Measurements from ENCODE around the gene IFNLR1. TPM values are rescaled to one million over a fixed set of nuclear protein-coding genes. Genes with fewer than 3 reads are reported as not detected.

Gene IFNLR1
- polyA plus RNA-seq, 6 donors from 2014 or later, result 7.4 to 17.2 (median 12.7) TPM

DNA sequence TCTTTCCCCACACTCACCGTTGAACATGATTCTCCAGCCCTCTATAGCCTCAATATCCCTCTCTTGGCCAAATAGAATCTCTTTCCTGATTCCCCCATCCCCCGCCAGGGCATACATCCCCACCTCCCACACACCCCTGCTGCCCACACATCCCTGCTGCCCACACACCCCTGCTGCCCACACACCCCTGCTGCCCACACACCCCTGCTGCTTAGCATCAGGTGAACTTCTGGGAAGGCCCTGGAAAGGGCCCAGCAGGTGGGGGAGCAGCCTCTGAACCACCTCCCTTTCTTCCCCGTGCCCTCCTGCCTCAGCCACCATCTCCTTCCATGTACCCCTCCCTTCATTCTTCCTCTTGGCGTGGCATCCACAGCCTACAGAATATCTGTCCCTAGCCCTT is 15.9 kb upstream of the IFNLR1 start:
- Mint-ChIP-seq H3K4me3 (no peak overlapping the region), H3K4me1 (peaks cover 5 to 11% (median 8%) of the 10 kb centered on the region in 3 donors), H3K27ac (no peak overlapping the region), H3K27me3 (peaks cover 5 to 13% (median 9%) of the 10 kb centered on the region in 3 donors), H3K9me3 (no peaks in the 10 kb centered on the region), H3K36me3 (no peaks in the 10 kb centered on the region)
- DNase-seq, result no peak
- no peak for ATAC-seq (ENCODE audit: low read depth in 2 of 2)

DNA sequence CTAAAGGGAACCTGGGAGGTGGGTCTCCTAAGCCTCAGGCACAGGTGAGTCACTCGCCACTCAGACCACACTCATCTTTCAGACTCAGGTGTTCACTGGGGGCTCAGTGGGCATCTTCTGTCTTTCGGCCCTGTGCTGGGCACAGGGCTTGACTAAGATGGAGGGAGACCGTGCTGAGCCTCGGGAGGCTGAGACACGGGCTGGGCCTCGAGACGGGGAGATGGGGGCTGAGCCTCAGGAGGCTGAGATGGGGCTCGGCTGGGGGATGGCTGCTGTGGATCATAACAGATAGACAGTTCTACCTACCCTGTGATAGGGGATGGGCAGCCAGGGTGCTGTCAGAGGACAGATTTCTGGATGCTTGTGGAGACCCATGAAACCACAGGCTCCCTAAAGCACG is 15.5 kb upstream of the IFNLR1 start:
- DNase-seq (no peak), ATAC-seq (ENCODE audit: low read depth in 2 of 2) (no peak)
- Mint-ChIP-seq H3K4me3 (no peak overlapping the region), H3K4me1 (peaks cover 5 to 11% (median 8%) of the 10 kb centered on the region in 3 donors), H3K9me3 (no peaks in the 10 kb centered on the region), H3K27me3 (peaks cover under 1 to 8% (median 5%) of the 10 kb centered on the region in 3 donors), H3K36me3 (no peaks in the 10 kb centered on the region), H3K27ac (peak overlapping the region in 1 of 6 donors; percentile 95)

DNA sequence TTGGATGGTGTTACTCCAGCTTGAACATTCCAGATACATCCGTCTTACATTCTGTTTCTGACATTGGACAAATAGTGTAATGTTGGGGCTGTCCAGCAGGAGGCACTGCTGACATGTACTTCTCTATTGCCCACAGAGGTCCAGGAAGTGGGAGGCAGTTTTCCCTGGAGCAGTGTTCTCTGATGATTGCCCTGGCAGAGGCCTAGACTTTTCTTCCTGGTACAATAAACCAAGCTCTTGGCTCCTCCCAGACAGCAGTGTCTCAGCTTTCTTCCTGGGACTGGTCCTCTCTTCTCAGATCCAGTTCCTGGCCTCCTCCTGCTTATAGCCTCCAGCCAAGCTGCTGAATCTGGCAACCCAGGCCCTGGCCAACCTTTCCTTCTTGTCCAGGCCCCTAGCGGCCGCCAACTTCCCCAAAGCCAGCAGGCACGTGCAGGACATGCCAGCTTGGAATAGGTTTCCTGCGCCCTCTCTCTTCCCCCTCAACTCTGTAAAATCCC is 14.9 kb upstream of the IFNLR1 start:
- Mint-ChIP-seq H3K4me3 (peak overlapping the region in 1 of 8 donors; percentile 5), H3K36me3 (no peaks in the 10 kb centered on the region), H3K27ac (peak overlapping the region in 1 of 6 donors; percentile 95), H3K27me3 (peaks cover 0 to 8% (median 5%) of the 10 kb centered on the region in 3 donors), H3K4me1 (peaks cover 5 to 11% (median 8%) of the 10 kb centered on the region in 3 donors), H3K9me3 (no peaks in the 10 kb centered on the region)
- DNase-seq (peak; percentile 28), ATAC-seq (ENCODE audit: low read depth in 2 of 2) (no peak)

DNA sequence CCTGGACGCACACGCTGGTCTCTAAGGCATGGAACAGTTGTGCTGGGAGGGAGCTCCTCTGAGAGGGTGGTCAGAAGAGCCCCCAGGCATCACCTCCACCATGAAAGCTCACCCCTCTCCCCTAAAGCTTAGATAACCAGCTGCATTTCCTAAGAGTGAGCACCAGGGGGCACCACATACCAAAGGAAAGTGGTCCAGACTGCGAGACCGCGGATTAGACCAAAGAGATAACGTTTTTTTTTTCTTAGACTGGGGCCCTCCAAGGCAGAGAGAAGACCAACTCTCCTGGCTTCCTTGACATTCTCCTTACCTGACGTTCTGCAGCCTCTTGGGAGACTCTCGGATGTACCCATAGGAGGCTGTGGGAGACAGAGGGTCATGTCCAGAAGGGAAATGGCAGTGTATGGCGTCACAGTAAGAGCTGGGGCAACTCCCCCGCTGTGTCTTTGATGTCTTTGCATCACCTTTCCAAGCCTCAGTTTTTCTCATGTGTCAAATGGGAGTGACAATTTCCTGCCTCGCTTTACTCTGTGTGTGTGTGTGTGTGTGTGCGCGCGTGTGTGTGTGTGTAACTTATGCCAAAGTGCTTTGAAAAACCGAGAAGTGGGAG is 12.3 kb upstream of the IFNLR1 start:
- H3K36me3 Mint-ChIP-seq, result no peaks in the 10 kb centered on the region
- peaks cover 5 to 15% (median 11%) of the 10 kb centered on the region in 3 donors for H3K4me1 Mint-ChIP-seq
- peaks cover 0 to 3% (median 0%) of the 10 kb centered on the region in 3 donors for H3K27me3 Mint-ChIP-seq
- peak overlapping the region in 3 of 8 donors; percentile 42 to 70 (median 60) for H3K4me3 Mint-ChIP-seq
- H3K9me3 Mint-ChIP-seq, result no peaks in the 10 kb centered on the region
- DNase-seq, result peak; percentile 71
- peak; percentile 80 to 89 for ATAC-seq (ENCODE audit: low read depth in 2 of 2)
- H3K27ac Mint-ChIP-seq, result no peak overlapping the region

DNA sequence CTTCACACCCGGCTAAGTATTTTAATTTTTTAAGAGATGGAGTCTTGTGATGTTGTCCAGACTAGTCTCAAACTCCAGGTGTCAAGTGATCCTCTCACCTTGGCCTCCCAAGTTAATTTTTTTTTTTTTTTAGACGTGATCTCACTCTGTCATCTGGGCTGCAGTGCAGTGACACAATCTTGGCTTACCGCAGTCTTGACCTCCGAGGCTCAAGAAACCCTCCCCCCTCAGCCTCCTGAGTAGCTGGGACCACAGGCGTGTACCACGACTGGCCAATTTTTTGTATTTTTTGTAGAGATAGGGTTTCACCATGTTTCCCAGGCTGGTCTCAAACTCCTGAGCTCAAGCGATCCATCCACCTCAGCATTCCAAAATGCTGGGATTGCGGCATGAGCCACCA is 11.7 kb upstream of the IFNLR1 start:
- H3K4me1 Mint-ChIP-seq, result peaks cover 5 to 15% (median 11%) of the 10 kb centered on the region in 3 donors
- DNase-seq, result no peak

DNA sequence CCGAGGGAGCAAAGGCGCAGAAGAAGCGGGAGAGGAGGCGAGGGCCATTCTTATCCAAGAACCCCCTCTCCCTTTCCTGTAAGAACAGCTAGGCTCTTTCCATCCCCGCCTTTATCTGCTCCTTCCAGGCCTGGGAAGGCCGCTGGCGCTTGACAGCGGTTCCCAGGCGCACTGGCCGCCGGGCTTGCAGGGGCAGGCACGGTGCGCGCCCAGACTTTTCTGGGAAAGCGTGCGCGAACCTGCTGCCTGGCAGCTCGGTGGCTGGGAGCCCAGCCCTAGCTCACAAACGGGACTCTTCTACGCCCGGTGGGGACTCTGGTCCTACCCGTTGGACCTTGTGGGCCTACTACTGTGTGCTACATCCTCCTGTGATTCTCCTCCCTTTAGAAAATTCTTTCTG is 8.8 kb upstream of the IFNLR1 start:
- Mint-ChIP-seq H3K4me1 (peaks cover 29 to 32% (median 31%) of the 10 kb centered on the region in 3 donors), H3K27ac (peak overlapping the region in 1 of 6 donors; percentile 12), H3K9me3 (peaks cover 0 to 3% (median 0%) of the 10 kb centered on the region in 7 donors), H3K4me3 (no peak overlapping the region), H3K27me3 (no peaks in the 10 kb centered on the region), H3K36me3 (no peaks in the 10 kb centered on the region)
- DNase-seq (no peak), ATAC-seq (ENCODE audit: low read depth in 2 of 2) (no peak)

More for the DNA sequence above, 11.7 kb upstream of the IFNLR1 start:
- Mint-ChIP-seq H3K27ac (no peak overlapping the region), H3K27me3 (no peaks in the 10 kb centered on the region), H3K9me3 (no peaks in the 10 kb centered on the region), H3K4me3 (no peak overlapping the region), H3K36me3 (no peaks in the 10 kb centered on the region)
- ATAC-seq (ENCODE audit: low read depth in 2 of 2), result no peak

DNA sequence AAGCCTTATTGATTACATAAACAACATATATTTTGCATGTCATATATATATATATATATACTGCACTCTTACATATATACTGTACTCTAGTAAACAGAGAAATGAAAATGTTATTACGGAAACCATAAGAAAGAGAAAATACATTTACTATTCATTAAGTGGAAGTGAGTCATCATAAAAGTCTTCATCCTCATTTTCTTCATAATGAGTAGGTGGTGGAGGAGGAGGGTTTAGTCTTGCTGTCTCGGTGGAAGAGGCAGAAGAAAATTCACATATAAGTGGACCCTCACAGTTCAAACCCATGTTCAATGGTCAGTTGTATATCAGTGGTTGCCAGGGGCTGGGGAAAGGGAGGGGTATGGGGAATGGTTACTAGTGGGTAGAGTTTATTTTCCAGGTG is 8.0 kb upstream of the IFNLR1 start:
- Mint-ChIP-seq H3K27ac (no peak overlapping the region), H3K9me3 (peaks cover 0 to 3% (median 0%) of the 10 kb centered on the region in 7 donors), H3K27me3 (no peaks in the 10 kb centered on the region), H3K4me1 (peaks cover 36 to 40% (median 36%) of the 10 kb centered on the region in 3 donors), H3K4me3 (no peak overlapping the region), H3K36me3 (no peaks in the 10 kb centered on the region)
- ATAC-seq (ENCODE audit: low read depth in 2 of 2), result no peak
- DNase-seq, result no peak

DNA sequence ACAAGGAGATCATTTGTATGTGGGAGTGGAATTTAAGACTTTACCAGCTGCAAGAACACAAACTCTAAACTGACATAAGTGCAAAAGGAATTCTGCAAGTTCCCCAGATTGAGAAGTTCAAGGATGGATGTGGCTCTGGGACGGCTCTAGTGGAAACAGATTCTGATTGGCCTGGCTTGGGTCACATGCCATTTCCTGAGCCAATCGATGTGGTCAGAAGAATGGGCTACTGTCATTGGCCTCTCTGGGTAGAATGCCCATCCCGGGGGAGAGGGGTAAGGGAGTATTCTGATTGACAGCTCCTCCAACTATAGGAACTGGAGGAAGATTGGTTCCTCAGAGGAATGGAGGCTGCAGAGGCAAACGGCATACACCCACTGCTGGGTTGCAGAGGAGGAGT is 6.0 kb upstream of the IFNLR1 start:
- DNase-seq (no peak), ATAC-seq (ENCODE audit: low read depth in 2 of 2) (no peak)
- no peak overlapping the region for H3K27ac Mint-ChIP-seq
- peak overlapping the region in 1 of 8 donors; percentile 10 for H3K4me3 Mint-ChIP-seq
- H3K4me1 Mint-ChIP-seq, result peaks cover 48 to 55% (median 49%) of the 10 kb centered on the region in 3 donors
- H3K27me3 Mint-ChIP-seq, result no peaks in the 10 kb centered on the region
- peaks cover 0 to 3% (median 0%) of the 10 kb centered on the region in 7 donors for H3K9me3 Mint-ChIP-seq
- H3K36me3 Mint-ChIP-seq, result no peaks in the 10 kb centered on the region

DNA sequence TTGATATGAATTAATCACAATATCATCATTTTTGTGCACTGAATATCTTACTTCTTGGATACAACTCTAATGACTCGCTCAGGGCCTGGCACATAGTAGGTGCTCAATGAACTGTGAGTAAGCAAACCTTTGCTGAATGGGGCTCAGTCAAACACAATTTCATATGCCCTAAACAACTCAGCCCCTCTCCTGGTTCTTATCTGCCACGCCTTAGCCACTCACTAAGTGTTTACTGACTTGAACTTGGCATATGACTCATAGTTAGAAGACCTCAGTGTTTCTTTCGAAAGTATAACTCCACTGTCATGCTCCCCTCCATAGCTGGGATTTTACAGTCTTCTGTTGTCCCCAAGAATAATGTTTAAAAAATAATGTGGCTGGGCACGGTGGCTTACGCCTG is 4.8 kb upstream of the IFNLR1 start:
- peaks cover 53 to 62% (median 56%) of the 10 kb centered on the region in 3 donors for H3K4me1 Mint-ChIP-seq
- DNase-seq (no peak), ATAC-seq (ENCODE audit: low read depth in 2 of 2) (no peak)
- H3K27me3 Mint-ChIP-seq, result no peaks in the 10 kb centered on the region
- peak overlapping the region in 3 of 8 donors; percentile 70 to 97 (median 89) for H3K4me3 Mint-ChIP-seq
- no peaks in the 10 kb centered on the region for H3K36me3 Mint-ChIP-seq
- peak overlapping the region in 4 of 6 donors; percentile 93 to 99 (median 98) for H3K27ac Mint-ChIP-seq
- peaks cover 0 to 3% (median 0%) of the 10 kb centered on the region in 7 donors for H3K9me3 Mint-ChIP-seq

DNA sequence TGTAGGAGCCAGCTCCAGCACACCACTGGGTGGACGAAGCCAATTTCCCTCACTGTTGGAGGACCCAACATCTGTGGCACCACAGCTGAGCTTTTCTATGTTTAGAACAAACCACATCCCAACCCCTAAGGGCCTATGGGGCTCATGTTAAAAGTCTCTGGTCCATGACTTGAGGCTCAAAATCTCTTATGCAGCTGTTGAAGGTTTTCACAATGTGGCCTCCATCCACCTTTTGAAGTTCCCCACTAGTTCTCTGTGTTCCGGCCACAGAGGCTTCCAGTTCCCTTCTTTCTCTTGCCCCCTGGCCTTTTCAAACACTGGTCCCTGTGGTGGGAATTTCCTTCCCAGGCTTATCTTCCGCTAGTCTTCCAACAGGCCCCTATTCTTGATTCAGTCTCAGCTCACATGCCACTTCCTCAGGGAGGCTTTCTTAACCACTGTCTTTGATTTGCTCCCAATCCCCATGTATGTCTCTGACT is 3.9 kb upstream of the IFNLR1 start:
- Mint-ChIP-seq H3K9me3 (peaks cover 0 to 3% (median 0%) of the 10 kb centered on the region in 7 donors), H3K4me3 (peak overlapping the region; percentile 63 to 97 (median 83)), H3K27me3 (no peaks in the 10 kb centered on the region), H3K4me1 (peaks cover 59 to 70% (median 62%) of the 10 kb centered on the region in 3 donors), H3K36me3 (no peaks in the 10 kb centered on the region), H3K27ac (peak overlapping the region; percentile 67 to 99 (median 98))
- ATAC-seq (ENCODE audit: low read depth in 2 of 2), result peak; percentile 40 to 50
- peak; percentile 73 for DNase-seq

DNA sequence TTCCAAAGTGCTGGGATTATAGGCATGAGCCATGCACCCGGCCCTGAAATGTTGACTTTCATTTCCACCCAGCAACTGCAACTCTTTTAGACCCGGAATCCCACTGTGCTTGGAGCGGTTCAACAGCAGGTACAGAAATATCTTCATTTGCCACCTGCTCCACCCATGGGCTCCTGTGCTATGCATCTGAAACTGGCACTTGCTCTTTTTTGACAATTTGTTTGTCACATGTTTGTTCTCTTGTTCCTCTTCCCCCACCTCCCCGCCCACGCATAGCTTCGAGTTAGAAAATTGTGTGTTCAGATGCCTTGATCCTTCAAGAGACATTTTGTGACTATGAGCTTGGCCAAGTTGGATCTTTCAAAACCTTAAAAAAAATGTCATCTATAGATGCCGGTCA is 2.4 kb upstream of the IFNLR1 start:
- no peaks in the 10 kb centered on the region for H3K27me3 Mint-ChIP-seq
- H3K4me1 Mint-ChIP-seq, result peaks cover 57 to 80% (median 75%) of the 10 kb centered on the region in 3 donors
- ATAC-seq (ENCODE audit: low read depth in 2 of 2) (peak; percentile 54 to 57), DNase-seq (peak; percentile 89)
- peaks cover 0 to 3% (median 0%) of the 10 kb centered on the region in 7 donors for H3K9me3 Mint-ChIP-seq
- peak overlapping the region; percentile 93 to 99 (median 98) for H3K27ac Mint-ChIP-seq
- no peaks in the 10 kb centered on the region for H3K36me3 Mint-ChIP-seq
- H3K4me3 Mint-ChIP-seq, result peak overlapping the region; percentile 70 to 97 (median 86)

DNA sequence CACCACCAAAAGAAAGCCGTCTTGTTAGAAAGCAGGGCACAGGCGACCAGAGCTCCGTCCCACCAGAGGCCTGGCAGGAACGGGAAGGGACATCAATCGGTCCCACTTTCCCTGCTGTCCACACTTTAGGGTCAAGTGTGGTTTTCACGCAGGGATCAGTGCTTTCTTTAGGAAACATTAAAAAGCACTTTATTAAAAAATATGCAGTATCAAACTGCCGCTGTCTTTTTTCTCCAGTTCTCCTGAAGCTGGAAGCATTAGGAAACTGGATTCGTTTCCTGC is 437 bp downstream of the IFNLR1 start:
- Mint-ChIP-seq H3K4me1 (peaks cover 50 to 85% (median 76%) of the 10 kb centered on the region in 3 donors), H3K36me3 (peaks cover 0 to 5% of the 10 kb centered on the region in 2 donors), H3K9me3 (peaks cover 0 to 3% (median 0%) of the 10 kb centered on the region in 7 donors), H3K4me3 (peak overlapping the region; percentile 82 to 98 (median 94)), H3K27me3 (no peaks in the 10 kb centered on the region), H3K27ac (peak overlapping the region; percentile 89 to 96 (median 94))
- ATAC-seq (ENCODE audit: low read depth in 2 of 2) (no peak), DNase-seq (no peak)

DNA sequence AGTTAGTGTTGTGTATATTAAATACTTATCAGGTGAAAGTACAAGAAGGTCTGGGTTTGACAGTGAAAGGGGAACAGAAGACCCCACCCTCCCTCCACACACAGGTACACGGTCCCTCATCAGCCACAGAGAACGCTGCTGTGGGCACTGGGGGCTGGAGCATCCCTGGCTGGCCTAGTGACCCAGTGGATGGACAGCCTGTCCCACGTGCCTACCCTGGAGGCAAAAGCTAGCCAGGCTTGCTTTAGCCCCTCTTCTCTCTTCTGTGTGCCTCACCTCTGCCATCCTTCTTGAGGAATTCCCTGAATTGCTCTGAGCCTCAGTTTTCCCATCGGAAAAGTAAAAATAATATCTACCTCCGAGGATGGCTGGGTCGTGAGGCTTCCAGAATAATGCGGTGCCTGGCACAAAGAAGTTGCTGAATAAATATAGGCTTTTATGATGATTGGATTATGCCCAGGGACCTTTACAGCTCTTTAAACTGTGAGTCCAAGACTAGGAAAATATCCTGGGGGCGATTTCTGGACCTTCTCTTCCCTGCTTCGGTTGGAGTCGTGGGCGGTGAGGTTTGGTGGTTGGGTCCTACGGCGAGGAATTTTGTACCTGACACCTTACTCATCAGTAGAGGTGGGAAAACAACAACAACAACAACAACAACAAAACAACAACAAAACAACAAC is 918 bp downstream of the IFNLR1 start:
- H3K9me3 Mint-ChIP-seq, result peaks cover 0 to 3% (median 0%) of the 10 kb centered on the region in 7 donors
- peaks cover 0 to 9% of the 10 kb centered on the region in 2 donors for H3K36me3 Mint-ChIP-seq
- ATAC-seq (ENCODE audit: low read depth in 2 of 2), result no peak
- peaks cover 50 to 85% (median 76%) of the 10 kb centered on the region in 3 donors for H3K4me1 Mint-ChIP-seq
- peak overlapping the region; percentile 89 to 96 (median 94) for H3K27ac Mint-ChIP-seq
- no peak for DNase-seq
- H3K27me3 Mint-ChIP-seq, result no peaks in the 10 kb centered on the region
- H3K4me3 Mint-ChIP-seq, result peak overlapping the region; percentile 82 to 98 (median 94)
